SK-N-SH (cell line): Measurements from ENCODE around the gene PTPRG.

ENCODE experiments used
- CHD2 ChIP-seq: fragments of 150-350 bp; IDR thresholded peaks from 2 replicates; pipeline ENCODE4 v1.6.1; 2018; ENCODE audit warnings: low read length; ENCODE audit not compliant: partially characterized antibody
- EP300 ChIP-seq, 2 experiments: IDR thresholded peaks; 2 replicates each; pipeline versions ENCODE4 v1.4.0 to v1.6.1; 2012; ENCODE audit warnings: borderline replicate concordance in 1 of 2, low read depth in 1 of 2, low read length in 1 of 2
- EZH2phosphoT487 ChIP-seq: fragments of 200-600 bp; sonication (generic); IDR thresholded peaks from 2 replicates; pipeline ENCODE4 v1.6.1; 2017; ENCODE audit warnings: low read depth, mixed run types, mild to moderate bottlenecking, antibody characterized with exemption, moderate library complexity, borderline replicate concordance
- FOXM1 ChIP-seq: IDR thresholded peaks from 2 replicates; pipeline ENCODE4 v1.4.0; 2012; ENCODE audit warnings: low read depth, mild to moderate bottlenecking
- POLR2AphosphoS5 ChIP-seq: IDR thresholded peaks from 2 replicates; pipeline ENCODE4 v1.6.1; 2012; ENCODE audit warnings: low read depth, low read length
- RAD21 ChIP-seq: IDR thresholded peaks from 2 replicates; pipeline ENCODE4 v1.6.1; 2012; ENCODE audit warnings: mild to moderate bottlenecking, low read length
- RXRA ChIP-seq: IDR thresholded peaks from 2 replicates; pipeline ENCODE4 v1.4.0; 2012; ENCODE audit warnings: low read depth, mild to moderate bottlenecking, borderline replicate concordance
- SIN3A ChIP-seq: IDR thresholded peaks from 2 replicates; pipeline ENCODE4 v1.6.1; 2012; ENCODE audit warnings: low read depth, mild to moderate bottlenecking, low read length, moderate library complexity, borderline replicate concordance
- TAF1 ChIP-seq: IDR thresholded peaks from 2 replicates; pipeline ENCODE4 v1.6.1; 2012; ENCODE audit warnings: low read depth, mild to moderate bottlenecking, low read length, moderate library complexity, borderline replicate concordance
- TCF12 ChIP-seq: IDR thresholded peaks from 2 replicates; pipeline ENCODE4 v1.4.0; 2012
- TEAD4 ChIP-seq: IDR thresholded peaks from 2 replicates; pipeline ENCODE4 v1.4.0; 2012; ENCODE audit warnings: mild to moderate bottlenecking, borderline replicate concordance; ENCODE audit not compliant: insufficient read depth
- YY1 ChIP-seq: IDR thresholded peaks from 2 replicates; pipeline ENCODE4 v1.4.0; 2012; ENCODE audit warnings: low read depth, mild to moderate bottlenecking
- TF ChIP-seq, protein P1 (sequence below): fragments of 200-600 bp; sonication (generic); IDR thresholded peaks from 2 replicates; pipeline ENCODE4 v1.6.1; 2017; ENCODE audit warnings: antibody characterized with exemption, mild to moderate bottlenecking, moderate library complexity
- TF ChIP-seq, protein P2 (sequence below): IDR thresholded peaks from 2 replicates; pipeline ENCODE4 v1.4.0; 2012; ENCODE audit warnings: low read depth

DNA sequence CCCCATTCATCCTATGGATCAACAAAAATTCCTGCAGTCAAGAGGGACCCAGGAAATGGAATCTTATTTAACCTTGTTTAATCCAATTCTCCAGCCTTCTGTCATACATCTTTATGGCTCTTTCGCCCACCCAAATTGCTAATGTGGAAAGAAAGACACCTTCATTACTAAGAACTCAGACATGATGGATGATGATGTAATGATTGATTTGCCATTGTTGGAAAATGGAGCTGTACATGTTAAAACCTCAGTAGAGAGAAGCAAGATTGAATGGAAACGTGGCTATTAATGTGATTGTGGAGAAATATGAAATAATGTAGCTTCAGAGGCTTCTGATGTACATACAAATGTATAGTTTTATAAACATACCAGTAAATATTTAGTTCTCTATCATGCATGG is 15.7 kb upstream of the PTPRG start:
- TF ChIP-seq, protein P1, sequence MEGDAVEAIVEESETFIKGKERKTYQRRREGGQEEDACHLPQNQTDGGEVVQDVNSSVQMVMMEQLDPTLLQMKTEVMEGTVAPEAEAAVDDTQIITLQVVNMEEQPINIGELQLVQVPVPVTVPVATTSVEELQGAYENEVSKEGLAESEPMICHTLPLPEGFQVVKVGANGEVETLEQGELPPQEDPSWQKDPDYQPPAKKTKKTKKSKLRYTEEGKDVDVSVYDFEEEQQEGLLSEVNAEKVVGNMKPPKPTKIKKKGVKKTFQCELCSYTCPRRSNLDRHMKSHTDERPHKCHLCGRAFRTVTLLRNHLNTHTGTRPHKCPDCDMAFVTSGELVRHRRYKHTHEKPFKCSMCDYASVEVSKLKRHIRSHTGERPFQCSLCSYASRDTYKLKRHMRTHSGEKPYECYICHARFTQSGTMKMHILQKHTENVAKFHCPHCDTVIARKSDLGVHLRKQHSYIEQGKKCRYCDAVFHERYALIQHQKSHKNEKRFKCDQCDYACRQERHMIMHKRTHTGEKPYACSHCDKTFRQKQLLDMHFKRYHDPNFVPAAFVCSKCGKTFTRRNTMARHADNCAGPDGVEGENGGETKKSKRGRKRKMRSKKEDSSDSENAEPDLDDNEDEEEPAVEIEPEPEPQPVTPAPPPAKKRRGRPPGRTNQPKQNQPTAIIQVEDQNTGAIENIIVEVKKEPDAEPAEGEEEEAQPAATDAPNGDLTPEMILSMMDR, result no peak
- no peak for TF ChIP-seq FOXM1
- no peak for TF ChIP-seq EP300 (IDR thresholded peaks at IDR 0.05; ENCODE audit: borderline replicate concordance in 1 of 2, low read depth in 1 of 2, low read length in 1 of 2)
- no peak for TF ChIP-seq POLR2AphosphoS5
- TF ChIP-seq RXRA, result no peak
- TF ChIP-seq TAF1, result no peak
- TF ChIP-seq SIN3A, result no peak
- TF ChIP-seq RAD21, result no peak
- no peak for TF ChIP-seq YY1
- TF ChIP-seq EZH2phosphoT487, result no peak
- TF ChIP-seq TCF12, result no peak
- TF ChIP-seq, protein P2, sequence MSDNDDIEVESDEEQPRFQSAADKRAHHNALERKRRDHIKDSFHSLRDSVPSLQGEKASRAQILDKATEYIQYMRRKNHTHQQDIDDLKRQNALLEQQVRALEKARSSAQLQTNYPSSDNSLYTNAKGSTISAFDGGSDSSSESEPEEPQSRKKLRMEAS, result no peak
- TF ChIP-seq TEAD4, result no peak
- no peak for TF ChIP-seq CHD2
